BJ (cell line): Measurements from ENCODE around the gene CRYAA. TPM values are rescaled to one million over a fixed set of nuclear protein-coding genes. Genes with fewer than 3 reads are reported as not detected.

ENCODE experiments used
- CTCF ChIA-PET: fragments of 350-600 bp; formaldehyde crosslinking; extraction: SDS; loops from one replicate; lab custom pipeline; 2021; ENCODE audit warnings: antibody characterized with exemption, inconsistent platforms; lab: Yijun Ruan, JAX
- POLR2A ChIA-PET: fragments of 300-600 bp; sonication (Branson Sonifier 250); formaldehyde crosslinking; extraction: SDS; loops from one replicate; lab custom pipeline; 2021; ENCODE audit warnings: antibody characterized with exemption; lab: Charles Lee
- DNase-seq: peaks from one replicate; pipeline ENCODE4 v3.0.0-alpha.2; 2011; ENCODE audit warnings: low read depth
- H3K27me3 ChIP-seq: 2 replicates; pipeline ENCODE4 v1.6.0; 2011; ENCODE audit warnings: low read length; ENCODE audit not compliant: control insufficient read depth, insufficient read depth
- H3K36me3 ChIP-seq: 2 replicates; pipeline ENCODE4 v1.5.1; 2011; ENCODE audit warnings: low read length; ENCODE audit not compliant: control insufficient read depth, insufficient read depth
- H3K4me3 ChIP-seq: 2 replicates; pipeline ENCODE4 v1.5.1; 2011; ENCODE audit warnings: low read depth, mild to moderate bottlenecking, control low read depth, low read length
- polyA plus RNA-seq: library from polyadenylated mRNA; depleted of rRNA; stranded (reverse); fragments of >200 nt; gene quantifications from 2 replicates; pipeline ENCODE4 v1.2.3, GENCODE V29; 2011; rRNA removed
- TF ChIP-seq, protein P1 (sequence below): IDR thresholded peaks from 2 replicates; pipeline ENCODE4 v1.5.1; 2011; ENCODE audit warnings: low read depth, mild to moderate bottlenecking, control low read depth, inconsistent platforms, low read length, moderate library complexity; ENCODE audit not compliant: insufficient read depth

CRYAA gene
- polyA plus RNA-seq, 1 experiment, result not detected

DNA sequence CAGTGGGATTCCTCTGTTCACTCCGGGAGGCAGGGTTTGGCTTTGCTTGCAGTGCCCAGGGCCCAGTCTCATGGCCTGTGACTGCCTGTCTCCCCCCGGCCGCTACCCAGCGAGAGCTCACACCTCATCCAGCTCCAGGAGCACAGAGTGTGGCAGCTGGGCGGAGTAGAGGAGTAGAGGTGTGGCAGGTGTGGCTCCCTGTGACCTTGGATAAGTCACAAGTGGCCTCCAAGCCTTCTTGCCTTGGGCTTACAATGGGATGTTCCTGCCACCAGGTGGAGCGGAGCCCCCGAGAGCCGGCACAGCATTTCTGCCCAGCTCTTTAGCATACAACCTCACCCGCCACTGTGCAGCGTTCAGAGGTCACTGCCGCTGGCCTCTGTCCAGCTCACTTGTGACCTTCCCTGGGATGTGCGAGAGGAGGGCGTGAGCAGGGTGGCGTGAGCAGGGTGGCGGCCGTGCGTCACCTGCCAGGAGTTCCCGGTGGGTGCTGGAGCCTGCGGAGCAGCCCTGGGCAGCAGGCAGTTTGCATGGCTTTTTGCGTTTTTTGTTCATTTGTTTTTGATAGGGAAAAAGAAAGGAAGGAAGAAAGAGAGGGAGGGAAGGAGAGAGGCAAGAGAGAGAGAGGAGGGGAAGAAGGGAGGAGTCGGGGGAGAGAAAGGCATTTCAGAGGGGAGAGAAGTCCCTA is 42.4 kb downstream of the CRYAA start:
- DNase-seq, result no peak
- TF ChIP-seq, protein P1, sequence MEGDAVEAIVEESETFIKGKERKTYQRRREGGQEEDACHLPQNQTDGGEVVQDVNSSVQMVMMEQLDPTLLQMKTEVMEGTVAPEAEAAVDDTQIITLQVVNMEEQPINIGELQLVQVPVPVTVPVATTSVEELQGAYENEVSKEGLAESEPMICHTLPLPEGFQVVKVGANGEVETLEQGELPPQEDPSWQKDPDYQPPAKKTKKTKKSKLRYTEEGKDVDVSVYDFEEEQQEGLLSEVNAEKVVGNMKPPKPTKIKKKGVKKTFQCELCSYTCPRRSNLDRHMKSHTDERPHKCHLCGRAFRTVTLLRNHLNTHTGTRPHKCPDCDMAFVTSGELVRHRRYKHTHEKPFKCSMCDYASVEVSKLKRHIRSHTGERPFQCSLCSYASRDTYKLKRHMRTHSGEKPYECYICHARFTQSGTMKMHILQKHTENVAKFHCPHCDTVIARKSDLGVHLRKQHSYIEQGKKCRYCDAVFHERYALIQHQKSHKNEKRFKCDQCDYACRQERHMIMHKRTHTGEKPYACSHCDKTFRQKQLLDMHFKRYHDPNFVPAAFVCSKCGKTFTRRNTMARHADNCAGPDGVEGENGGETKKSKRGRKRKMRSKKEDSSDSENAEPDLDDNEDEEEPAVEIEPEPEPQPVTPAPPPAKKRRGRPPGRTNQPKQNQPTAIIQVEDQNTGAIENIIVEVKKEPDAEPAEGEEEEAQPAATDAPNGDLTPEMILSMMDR, result peak; percentile 20; the same call in 1 of the 2 replicates
- H3K4me3 ChIP-seq, result no peak overlapping the region
- peaks cover 10% of the 10 kb centered on the region for H3K27me3 ChIP-seq
- no peaks in the 10 kb centered on the region for H3K36me3 ChIP-seq
- CTCF ChIA-PET, result interaction anchor here (1.4 kb wide), 1 partner anchor 434 kb away, joined by 3 read pairs; no protein-coding TSS in a partner anchor
- POLR2A ChIA-PET, result no interaction called here

DNA sequence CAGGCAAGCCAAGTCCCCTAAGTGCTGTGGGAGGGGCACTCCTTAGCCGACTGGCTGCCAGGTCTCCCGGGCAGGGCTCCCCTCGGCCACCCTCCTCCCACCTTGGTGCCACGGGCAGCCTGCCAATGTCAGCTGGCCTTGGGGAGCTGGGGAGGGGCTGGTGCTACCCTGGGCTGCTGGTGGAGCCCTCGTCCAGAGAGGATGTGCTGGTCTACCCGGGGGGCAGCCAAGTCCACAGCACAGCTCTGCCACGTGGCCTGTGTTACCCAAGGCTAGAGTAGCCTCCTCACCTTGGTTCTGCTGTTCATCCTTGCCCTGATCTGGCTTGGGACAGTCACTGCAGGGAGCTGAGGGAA is 42.9 kb downstream of the CRYAA start:
- ChIA-PET POLR2A (no interaction called here), CTCF (interaction anchor here (1.4 kb wide), 1 partner anchor 433 kb away, joined by 3 read pairs; no protein-coding TSS in a partner anchor)
- Histone ChIP-seq H3K4me3 (no peak overlapping the region), H3K36me3 (no peaks in the 10 kb centered on the region), H3K27me3 (peaks cover 9% of the 10 kb centered on the region)
- DNase-seq, result no peak
- TF ChIP-seq, protein P1, result no peak

Other genes with a start within 250 kb of the CRYAA start
- gene ERVH48-1, start 243.4 kb upstream of the CRYAA start, polyA plus RNA-seq, result not detected in 2 replicates
- gene PKNOX1, start 194.4 kb upstream of the CRYAA start, polyA plus RNA-seq, result 38.9 and 45.8 TPM in 2 replicates
- gene CBS, start 93.2 kb upstream of the CRYAA start, polyA plus RNA-seq, result 79.9 and 109 TPM in 2 replicates
- gene U2AF1, start 61.4 kb upstream of the CRYAA start, polyA plus RNA-seq, result 15.8 and 32.8 TPM in 2 replicates